LNCaP clone FGC (cell line): Measurements from ENCODE around the gene S100A3.

Experiments
- DNase-seq: peaks from one replicate; pipeline ENCODE4 v3.0.0-alpha.2; 2011; ENCODE audit warnings: low read depth
- H3K4me3 ChIP-seq: 2 replicates; pipeline ENCODE4 v1.5.1; 2011; ENCODE audit warnings: mild to moderate bottlenecking, low read depth, low read length, control low read depth
- CTCF ChIP-seq: IDR thresholded peaks from 2 replicates; pipeline ENCODE4 v1.5.1; 2012; ENCODE audit warnings: mild to moderate bottlenecking; ENCODE audit not compliant: control insufficient read depth, insufficient read depth; ENCODE audit errors: extremely low read depth

The S100A3 gene

GRCh38 chr1:153503766-153504165 lies 45.3 kb downstream of the S100A3 start:
- H3K4me3 ChIP-seq: no peak overlapping the region
- TF ChIP-seq CTCF: no peak
- DNase-seq: no peak

- no peak overlapping the region for H3K4me3 ChIP-seq
- DNase-seq: no peak
- no peak for TF ChIP-seq CTCF
Measured at GRCh38 chr1:153498746-153499145, 50.3 kb downstream of the S100A3 start.
